A673 (cell line): ENCODE measurements around the gene ZFP90. TPM values are rescaled to one million over a fixed set of nuclear protein-coding genes. Genes with fewer than 3 reads are reported as not detected.

Experiments used
- BruUV-seq: library from RNA; stranded (reverse); fragments of 400-500 nt; replicated peaks from 2 replicates; lab custom pipeline; 2021; lab: Mats Ljungman, UMichigan
- CTCF ChIA-PET: fragments of 300-600 bp; sonication (Branson Sonifier 250); formaldehyde crosslinking; loops from one replicate; lab custom pipeline; 2022; ENCODE audit warnings: antibody characterized with exemption; lab: Charles Lee
- POLR2A ChIA-PET: fragments of 300-600 bp; sonication (Branson Sonifier 250); formaldehyde crosslinking; loops from one replicate; lab custom pipeline; 2022; ENCODE audit warnings: antibody characterized with exemption; ENCODE audit not compliant: low non-redundant PET; lab: Charles Lee
- DNase-seq: peaks from one replicate; pipeline ENCODE4 v3.0.0-alpha.2; 2015; ENCODE audit warnings: low spot score
- H3K27ac ChIP-seq: fragments of 200-600 bp; sonication (generic); 2 replicates; pipeline ENCODE4 v1.5.1; 2016; ENCODE audit warnings: mixed run types, low read depth, mild to moderate bottlenecking, mixed read lengths, antibody characterized with exemption, low read length; ENCODE audit not compliant: poor library complexity, severe bottlenecking
- H3K27me3 ChIP-seq: fragments of 200-600 bp; sonication (generic); replicated peaks from 2 replicates; pipeline ENCODE4 v1.6.1; 2017; ENCODE audit warnings: mixed run types, low read depth, mild to moderate bottlenecking, mixed read lengths, antibody characterized with exemption, low read length; ENCODE audit not compliant: insufficient read depth, poor library complexity
- H3K36me3 ChIP-seq: fragments of 200-600 bp; sonication (generic); 2 replicates; pipeline ENCODE4 v1.6.1; 2016; ENCODE audit warnings: mixed run types, mild to moderate bottlenecking, mixed read lengths, antibody characterized with exemption, low read length; ENCODE audit not compliant: insufficient read depth, poor library complexity, severe bottlenecking
- H3K4me1 ChIP-seq: fragments of 200-600 bp; sonication (generic); 2 replicates; pipeline ENCODE4 v1.6.1; 2017; ENCODE audit warnings: mixed run types, mild to moderate bottlenecking, mixed read lengths, antibody characterized with exemption, low read length; ENCODE audit not compliant: insufficient read depth, poor library complexity, severe bottlenecking
- H3K4me3 ChIP-seq: fragments of 200-600 bp; sonication (generic); 2 replicates; pipeline ENCODE4 v1.5.1; 2016; ENCODE audit warnings: low read depth, mixed run types, mild to moderate bottlenecking, mixed read lengths, low read length; ENCODE audit not compliant: poor library complexity, severe bottlenecking
- H3K9me3 ChIP-seq: fragments of 200-600 bp; sonication (generic); 2 replicates; pipeline ENCODE4 v1.6.1; 2016; ENCODE audit warnings: mixed run types, low read depth, mild to moderate bottlenecking, mixed read lengths, antibody characterized with exemption, low read length; ENCODE audit not compliant: poor library complexity, severe bottlenecking
- CTCF ChIP-seq: fragments of 300-800, 200-600 bp; sonication (generic); conservative IDR thresholded peaks from 2 replicates; pipeline ENCODE4 v1.5.1; 2017; ENCODE audit warnings: low read depth, mild to moderate bottlenecking, antibody characterized with exemption, low read length, moderate library complexity, mixed read lengths
- EZH2 ChIP-seq: fragments of 200-600 bp; sonication (generic); IDR thresholded peaks from 2 replicates; pipeline ENCODE4 v1.6.1; 2017; ENCODE audit warnings: borderline replicate concordance, low read depth, mild to moderate bottlenecking, mixed read lengths, antibody characterized with exemption, low read length; ENCODE audit not compliant: poor library complexity, severe bottlenecking
- intact Hi-C: fragments of 100-400 bp; cut with micrococcal nuclease; formaldehyde crosslinking; loops from one replicate; pipeline ENCODE4 v1.10.0; 2022; ENCODE audit not compliant: unreplicated experiment
- total RNA-seq: library from RNA; stranded (reverse); gene quantifications from 2 replicates; pipeline ENCODE4 v1.2.3, GENCODE V29; 2021

ZFP90 gene
- total RNA-seq, 1 experiment from 2014 or later, result 17.5 TPM

- H3K36me3 ChIP-seq, result no peaks in the 10 kb centered on the region
- BruUV-seq, result no TSS peak
- no peaks in the 10 kb centered on the region for H3K27me3 ChIP-seq
- CTCF ChIA-PET, result interaction anchor here (0.6 to 1.5 kb wide), 3 partner anchors 9 to 288 kb away, joined by 3 to 4 read pairs (median 4); no protein-coding TSS in a partner anchor
- no peak overlapping the region for H3K27ac ChIP-seq
- intact Hi-C loops, result loop anchor here (5.0 kb wide), 1 partner anchor 73 kb away; the partner anchor contains the start of gene SMPD3
- H3K4me3 ChIP-seq, result peak overlapping the region; percentile 20
- POLR2A ChIA-PET, result no interaction called here
- TF ChIP-seq EZH2 (no peak), CTCF (peak; percentile 96)
- peak; percentile 89 for DNase-seq
- H3K9me3 ChIP-seq, result no peaks in the 10 kb centered on the region
- no peaks in the 10 kb centered on the region for H3K4me1 ChIP-seq
Measured at GRCh38 chr16:68520649-68521086, 18.4 kb upstream of the ZFP90 start.

- H3K36me3 ChIP-seq, result no peaks in the 10 kb centered on the region
- CTCF ChIA-PET, result no interaction called here
- no peaks in the 10 kb centered on the region for H3K27me3 ChIP-seq
- BruUV-seq, result no TSS peak
- no peak for DNase-seq
- H3K9me3 ChIP-seq, result no peaks in the 10 kb centered on the region
- peaks cover 3% of the 10 kb centered on the region for H3K4me1 ChIP-seq
- H3K4me3 ChIP-seq, result no peak overlapping the region
- intact Hi-C loops, result loop anchor here (5.0 kb wide), 1 partner anchor 77 kb away; the partner anchor contains the start of gene SMPD3
- POLR2A ChIA-PET, result no interaction called here
- TF ChIP-seq EZH2 (no peak), CTCF (no peak)
- H3K27ac ChIP-seq, result no peak overlapping the region
Measured at GRCh38 chr16:68524069-68524820, 14.8 kb upstream of the ZFP90 start.

- Histone ChIP-seq H3K36me3 (no peaks in the 10 kb centered on the region), H3K27me3 (no peaks in the 10 kb centered on the region), H3K9me3 (no peaks in the 10 kb centered on the region), H3K4me3 (no peak overlapping the region), H3K27ac (no peak overlapping the region), H3K4me1 (peaks cover 8% of the 10 kb centered on the region)
- POLR2A ChIA-PET, result no interaction called here
- CTCF ChIA-PET, result no interaction called here
- no peak for DNase-seq
- BruUV-seq, result no TSS peak
- TF ChIP-seq EZH2, result no peak
- TF ChIP-seq CTCF, result no peak
- intact Hi-C loops, result loop anchor here (5.0 kb wide), 1 partner anchor 176 kb away; no protein-coding TSS in a partner anchor
Measured at GRCh38 chr16:68526143-68526781, 12.8 kb upstream of the ZFP90 start.
